K562 treated with DMSO at 1 percent for 4 hours (cell line): ENCODE results near the gene GLMN. TPM values are rescaled to one million over a fixed set of nuclear protein-coding genes. Genes with fewer than 3 reads are reported as not detected.

Experiments
- total RNA-seq: library from RNA; unstranded; fragments of 300-600 nt; gene quantifications from 2 replicates; pipeline ENCODE4 v1.2.3, GENCODE V29; 2022; ENCODE audit not compliant: insufficient read depth

The GLMN gene, protein sequence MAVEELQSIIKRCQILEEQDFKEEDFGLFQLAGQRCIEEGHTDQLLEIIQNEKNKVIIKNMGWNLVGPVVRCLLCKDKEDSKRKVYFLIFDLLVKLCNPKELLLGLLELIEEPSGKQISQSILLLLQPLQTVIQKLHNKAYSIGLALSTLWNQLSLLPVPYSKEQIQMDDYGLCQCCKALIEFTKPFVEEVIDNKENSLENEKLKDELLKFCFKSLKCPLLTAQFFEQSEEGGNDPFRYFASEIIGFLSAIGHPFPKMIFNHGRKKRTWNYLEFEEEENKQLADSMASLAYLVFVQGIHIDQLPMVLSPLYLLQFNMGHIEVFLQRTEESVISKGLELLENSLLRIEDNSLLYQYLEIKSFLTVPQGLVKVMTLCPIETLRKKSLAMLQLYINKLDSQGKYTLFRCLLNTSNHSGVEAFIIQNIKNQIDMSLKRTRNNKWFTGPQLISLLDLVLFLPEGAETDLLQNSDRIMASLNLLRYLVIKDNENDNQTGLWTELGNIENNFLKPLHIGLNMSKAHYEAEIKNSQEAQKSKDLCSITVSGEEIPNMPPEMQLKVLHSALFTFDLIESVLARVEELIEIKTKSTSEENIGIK
- 3.3 and 5.3 TPM in 2 replicates for total RNA-seq

DNA sequence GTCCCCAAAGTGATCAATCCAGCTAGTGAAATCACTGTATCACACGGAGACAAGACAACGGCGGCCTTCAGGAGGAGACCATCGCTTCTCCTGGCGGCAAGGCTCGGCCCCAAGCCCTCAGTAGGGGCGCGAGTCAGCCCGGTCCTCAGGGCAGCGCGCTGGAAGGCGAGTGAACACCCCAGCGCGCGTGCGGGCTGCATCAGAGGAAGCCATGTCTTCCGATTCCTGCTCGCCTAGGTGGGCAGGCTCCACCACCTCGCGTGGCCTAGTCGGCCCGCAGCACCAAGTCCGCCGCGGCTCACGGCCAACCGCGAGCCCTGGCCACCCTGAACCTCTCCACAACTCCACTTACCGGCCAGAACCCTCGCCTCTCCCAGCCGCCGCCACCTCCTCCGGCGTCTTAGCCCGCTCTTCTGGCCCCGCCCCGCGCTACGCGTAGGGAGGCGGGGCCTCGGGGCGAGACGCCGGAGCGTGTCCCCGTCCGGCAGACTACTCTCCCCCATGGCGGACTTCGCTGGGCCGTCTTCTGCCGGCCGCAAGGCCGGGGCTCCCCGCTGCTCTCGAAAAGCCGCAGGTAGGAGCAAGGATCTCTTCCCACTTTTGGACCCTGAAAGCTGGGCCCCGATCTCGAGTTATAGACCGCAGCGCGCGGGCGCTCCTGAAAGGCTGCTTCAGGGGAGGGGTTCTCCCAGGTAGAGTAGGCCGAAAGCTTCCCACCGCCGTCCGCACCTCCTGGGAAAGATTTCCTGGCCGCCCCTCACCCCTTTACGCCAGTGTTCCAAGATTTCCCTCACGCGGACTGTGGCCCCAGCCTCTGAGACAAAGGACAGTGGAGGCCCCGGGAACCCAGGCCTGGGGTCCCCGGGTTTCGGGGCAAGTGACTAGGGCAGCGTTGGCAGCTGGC is at the start of gene GLMN, which contains the start of gene RPAP2:
Gene GLMN, minus strand, starts transcription at position 415 of the 904 bp plus-strand sequence. CDS start 988 bp downstream, outside the sequence.
Gene RPAP2, plus strand, starts transcription at position 487 of the 904 bp plus-strand sequence. Its CDS starts 15 bp downstream, at position 502.

DNA sequence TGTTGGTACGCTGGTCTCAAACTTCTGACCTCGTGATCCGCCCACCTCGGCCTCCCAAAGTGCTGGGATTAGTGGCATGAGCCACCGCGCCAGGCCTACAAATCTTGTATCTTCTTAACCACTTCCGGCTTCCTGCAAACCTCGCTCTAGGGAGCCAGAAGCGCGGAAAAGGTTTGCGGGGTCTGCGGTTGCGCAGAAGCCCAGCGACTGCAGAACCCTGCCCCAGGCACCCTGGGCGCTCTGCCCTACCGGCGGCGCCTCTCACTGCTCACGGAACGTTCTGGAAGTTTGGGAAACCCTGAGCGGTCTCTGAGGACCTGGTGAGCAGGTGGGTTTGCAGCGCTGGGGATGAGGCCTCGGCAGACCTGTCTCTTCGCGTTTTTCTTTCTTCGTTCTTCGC is 81.1 kb downstream of the GLMN start, which contains the start of gene C1orf146:
Gene C1orf146, plus strand, starts transcription at position 195 of the 400 bp plus-strand sequence. CDS start 13,506 bp downstream, outside the sequence.

Other genes with a start within 250 kb of the GLMN start
- gene SETSIP, start 223.6 kb downstream of the GLMN start, total RNA-seq, result not detected in 2 replicates
- gene BTBD8, start 218.6 kb downstream of the GLMN start, total RNA-seq, result 0.75 and 2.2 TPM in 2 replicates
- not detected in 2 replicates for gene C1orf146, start 81.1 kb downstream of the GLMN start, total RNA-seq
- 6.2 and 7.0 TPM in 2 replicates for gene RPAP2, start 72 bp upstream of the GLMN start, total RNA-seq
- gene GFI1, start 187.9 kb upstream of the GLMN start, total RNA-seq, result 0.65 TPM in 1 of 2 replicates, not detected in the other